MM.1S (cell line): Measurements from ENCODE around the gene CXCR1.

Source experiments
- DNase-seq: peaks from one replicate; pipeline ENCODE4 v3.0.0-alpha.2; 2015
- H2AFZ ChIP-seq: fragments of 300-600 bp; sonication (generic); 2 replicates; pipeline ENCODE4 v1.6.0; 2016; ENCODE audit warnings: antibody characterized with exemption, low read length
- H3F3A ChIP-seq: fragments of 300-600 bp; sonication (generic); 2 replicates; pipeline ENCODE4 v1.6.1; 2016; ENCODE audit warnings: mild to moderate bottlenecking, antibody characterized with exemption, low read length, moderate library complexity, mixed read lengths; ENCODE audit not compliant: insufficient read depth
- H3K27ac ChIP-seq: fragments of 300-600 bp; sonication (generic); 2 replicates; pipeline ENCODE4 v1.5.1; 2016; ENCODE audit warnings: mild to moderate bottlenecking, low read length
- H3K27me3 ChIP-seq: fragments of 300-600 bp; sonication (generic); replicated peaks from 2 replicates; pipeline ENCODE4 v1.6.0; 2016; ENCODE audit warnings: low read length; ENCODE audit not compliant: insufficient read depth
- H3K36me3 ChIP-seq: fragments of 300-600 bp; sonication (generic); replicated peaks from 2 replicates; pipeline ENCODE4 v1.6.1; 2016; ENCODE audit warnings: mild to moderate bottlenecking, low read length, mixed read lengths; ENCODE audit not compliant: insufficient read depth
- H3K4me1 ChIP-seq: fragments of 300-600 bp; sonication (generic); 2 replicates; pipeline ENCODE4 v1.6.1; 2016; ENCODE audit warnings: low read length, mixed read lengths
- H3K4me2 ChIP-seq: fragments of 300-600 bp; sonication (generic); 2 replicates; pipeline ENCODE4 v1.6.0; 2016; ENCODE audit warnings: low read depth, low read length
- H3K4me3 ChIP-seq: fragments of 300-600 bp; sonication (generic); 2 replicates; pipeline ENCODE4 v1.5.1; 2016; ENCODE audit warnings: low read length, mixed read lengths
- H3K79me2 ChIP-seq: fragments of 300-600 bp; sonication (generic); 2 replicates; pipeline ENCODE4 v1.6.1; 2016; ENCODE audit warnings: mixed run types, low read length, mixed read lengths
- H3K9ac ChIP-seq: fragments of 300-600 bp; sonication (generic); 2 replicates; pipeline ENCODE4 v1.6.1; 2016; ENCODE audit warnings: low read length, mixed read lengths
- H3K9me2 ChIP-seq: fragments of 300-600 bp; sonication (generic); replicated peaks from 2 replicates; pipeline ENCODE4 v1.6.1; 2016; ENCODE audit warnings: mild to moderate bottlenecking, low read length, mixed read lengths; ENCODE audit not compliant: insufficient read depth
- H3K9me3 ChIP-seq: fragments of 300-600 bp; sonication (generic); replicated peaks from 2 replicates; pipeline ENCODE4 v1.6.1; 2016; ENCODE audit warnings: mild to moderate bottlenecking, low read length, mixed read lengths; ENCODE audit not compliant: insufficient read depth
- H4K20me1 ChIP-seq: fragments of 300-600 bp; sonication (generic); 2 replicates; pipeline ENCODE4 v1.6.1; 2016; ENCODE audit warnings: mild to moderate bottlenecking, low read length, moderate library complexity, mixed read lengths; ENCODE audit not compliant: insufficient read depth
- EZH2 ChIP-seq: fragments of 300-600 bp; sonication (generic); optimal IDR thresholded peaks from 2 replicates; pipeline ENCODE3; 2017; ENCODE audit warnings: low read depth, mild to moderate bottlenecking, antibody characterized with exemption, low read length, mixed read lengths
- EZH2phosphoT487 ChIP-seq: fragments of 300-600 bp; sonication (generic); IDR thresholded peaks from 2 replicates; pipeline ENCODE4 v1.6.1; 2018; ENCODE audit warnings: antibody characterized with exemption, low read length
- TF ChIP-seq, protein P1 (sequence below): fragments of 300-600 bp; sonication (generic); IDR thresholded peaks from 2 replicates; pipeline ENCODE4 v1.5.1; 2016; ENCODE audit warnings: antibody characterized with exemption, low read length, mixed read lengths

CXCR1 gene

DNA sequence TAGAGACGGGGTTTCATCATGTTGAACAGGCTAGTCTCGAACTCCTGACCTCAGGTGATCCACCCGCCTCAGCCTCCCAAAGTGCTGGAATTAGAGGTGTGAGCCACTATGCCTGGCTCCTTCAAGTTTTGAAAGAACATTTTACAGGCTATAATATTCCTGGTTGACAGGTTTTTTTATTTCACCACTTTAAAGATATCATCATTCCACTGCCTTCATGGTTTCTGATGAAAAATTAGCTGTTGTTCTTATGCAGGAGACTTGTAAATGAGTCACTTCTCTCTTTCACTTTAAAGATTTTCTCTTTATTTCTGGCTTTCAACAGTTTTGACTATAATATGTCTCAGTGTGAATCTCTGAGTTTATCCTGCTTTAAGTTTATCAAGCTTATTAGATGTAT, 42.3 kb upstream of the CXCR1 start:
- DNase-seq: no peak
- Histone ChIP-seq H4K20me1 (no peaks in the 10 kb centered on the region), H3K79me2 (no peaks in the 10 kb centered on the region), H2AFZ (no peak overlapping the region), H3K36me3 (no peaks in the 10 kb centered on the region), H3K4me3 (no peak overlapping the region), H3K4me2 (no peak overlapping the region), H3K27me3 (no peaks in the 10 kb centered on the region), H3K4me1 (no peaks in the 10 kb centered on the region), H3K9me3 (no peaks in the 10 kb centered on the region), H3K9ac (no peak overlapping the region), H3K27ac (no peak overlapping the region), H3F3A (no peaks in the 10 kb centered on the region), H3K9me2 (no peaks in the 10 kb centered on the region)
- TF ChIP-seq EZH2phosphoT487 (no peak), EZH2 (no peak)
- TF ChIP-seq, protein P1, sequence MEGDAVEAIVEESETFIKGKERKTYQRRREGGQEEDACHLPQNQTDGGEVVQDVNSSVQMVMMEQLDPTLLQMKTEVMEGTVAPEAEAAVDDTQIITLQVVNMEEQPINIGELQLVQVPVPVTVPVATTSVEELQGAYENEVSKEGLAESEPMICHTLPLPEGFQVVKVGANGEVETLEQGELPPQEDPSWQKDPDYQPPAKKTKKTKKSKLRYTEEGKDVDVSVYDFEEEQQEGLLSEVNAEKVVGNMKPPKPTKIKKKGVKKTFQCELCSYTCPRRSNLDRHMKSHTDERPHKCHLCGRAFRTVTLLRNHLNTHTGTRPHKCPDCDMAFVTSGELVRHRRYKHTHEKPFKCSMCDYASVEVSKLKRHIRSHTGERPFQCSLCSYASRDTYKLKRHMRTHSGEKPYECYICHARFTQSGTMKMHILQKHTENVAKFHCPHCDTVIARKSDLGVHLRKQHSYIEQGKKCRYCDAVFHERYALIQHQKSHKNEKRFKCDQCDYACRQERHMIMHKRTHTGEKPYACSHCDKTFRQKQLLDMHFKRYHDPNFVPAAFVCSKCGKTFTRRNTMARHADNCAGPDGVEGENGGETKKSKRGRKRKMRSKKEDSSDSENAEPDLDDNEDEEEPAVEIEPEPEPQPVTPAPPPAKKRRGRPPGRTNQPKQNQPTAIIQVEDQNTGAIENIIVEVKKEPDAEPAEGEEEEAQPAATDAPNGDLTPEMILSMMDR: no peak

DNA sequence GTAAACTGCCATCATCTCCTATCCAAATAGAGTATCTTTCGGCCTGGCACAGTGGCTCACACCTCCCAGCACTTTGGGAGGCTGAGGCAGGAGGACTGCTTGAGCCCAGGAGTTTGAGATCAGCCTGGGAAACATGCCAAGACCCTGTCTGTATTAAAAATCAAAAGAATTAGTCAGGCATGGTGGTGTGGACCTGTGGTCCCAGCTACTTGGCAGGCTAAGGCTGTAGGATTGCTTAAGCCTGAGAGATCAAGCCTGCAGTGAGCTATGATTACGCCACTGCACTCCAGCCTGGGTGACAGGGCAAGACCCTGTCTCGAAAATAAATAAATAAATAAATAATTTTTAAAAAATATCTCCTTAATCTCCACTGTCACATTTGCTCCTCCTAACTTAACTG, 35.5 kb upstream of the CXCR1 start:
- no peaks in the 10 kb centered on the region for H3K4me1 ChIP-seq
- no peaks in the 10 kb centered on the region for H3K9me2 ChIP-seq
- no peak overlapping the region for H3K27ac ChIP-seq
- TF ChIP-seq, protein P1: no peak
- TF ChIP-seq EZH2phosphoT487 (no peak), EZH2 (no peak)
- H3K9me3 ChIP-seq: no peaks in the 10 kb centered on the region
- H3F3A ChIP-seq: no peaks in the 10 kb centered on the region
- H3K79me2 ChIP-seq: no peaks in the 10 kb centered on the region
- H3K4me3 ChIP-seq: no peak overlapping the region
- no peaks in the 10 kb centered on the region for H3K36me3 ChIP-seq
- no peaks in the 10 kb centered on the region for H4K20me1 ChIP-seq
- H3K9ac ChIP-seq: no peak overlapping the region
- no peak overlapping the region for H3K4me2 ChIP-seq
- no peaks in the 10 kb centered on the region for H3K27me3 ChIP-seq
- H2AFZ ChIP-seq: no peak overlapping the region
- DNase-seq: no peak

DNA sequence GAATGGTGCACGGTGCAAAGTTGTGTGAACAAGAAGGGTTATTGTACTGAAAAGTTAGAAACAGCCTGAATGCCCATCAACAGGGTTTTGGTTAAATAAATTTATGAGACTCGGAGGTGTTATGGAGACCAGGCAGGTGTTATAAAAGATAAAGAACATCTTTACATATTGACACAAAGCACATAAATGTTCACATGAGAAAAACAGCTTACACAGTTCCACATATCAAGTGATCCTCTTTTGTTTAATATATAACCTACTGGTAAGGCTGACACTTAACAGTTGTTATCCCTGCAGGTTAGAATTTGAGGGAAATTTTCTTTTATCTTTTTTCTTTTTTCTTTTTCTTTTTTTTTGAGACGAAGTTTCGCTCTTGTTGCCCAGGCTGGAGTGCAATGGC, 30.2 kb upstream of the CXCR1 start:
- Histone ChIP-seq H3K9me3 (no peaks in the 10 kb centered on the region), H3K4me2 (no peak overlapping the region), H3K4me3 (no peak overlapping the region), H4K20me1 (no peaks in the 10 kb centered on the region), H3F3A (no peaks in the 10 kb centered on the region), H3K27me3 (no peaks in the 10 kb centered on the region), H2AFZ (no peak overlapping the region), H3K4me1 (no peaks in the 10 kb centered on the region), H3K79me2 (no peaks in the 10 kb centered on the region), H3K9ac (no peak overlapping the region), H3K27ac (no peak overlapping the region), H3K9me2 (no peaks in the 10 kb centered on the region), H3K36me3 (no peaks in the 10 kb centered on the region)
- DNase-seq: no peak
- TF ChIP-seq, protein P1: no peak
- TF ChIP-seq EZH2phosphoT487: no peak
- TF ChIP-seq EZH2: no peak
